ENCODE measurements around the gene EOLA1.
A peak's percentile ranks its signal among the peaks of the same experiment; 100 is the strongest.
"Not testable (repeated sequence)": the region's sequence is repeated elsewhere in the genome, so short reads cannot be mapped to it uniquely, and the experiment has no call there.

The EOLA1 gene

GRCh38 chrX:149568701-149569296, 28.0 kb downstream of the EOLA1 start:
- no peak for DNase-seq (ENCODE audit: low spot score in 2 of 2)
- Histone ChIP-seq H3K27me3 (ENCODE audit: low read depth) (no peaks in the 10 kb centered on the region), H3K4me1 (peaks cover 16% of the 10 kb centered on the region), H3K36me3 (replicated peaks) (no peaks in the 10 kb centered on the region), H3K9me3 (no peaks in the 10 kb centered on the region), H3K4me3 (no peak overlapping the region)
- in situ Hi-C loops (cut with MboI; ENCODE audit: low sequenced_read_pairs) = no loop called here

DNA sequence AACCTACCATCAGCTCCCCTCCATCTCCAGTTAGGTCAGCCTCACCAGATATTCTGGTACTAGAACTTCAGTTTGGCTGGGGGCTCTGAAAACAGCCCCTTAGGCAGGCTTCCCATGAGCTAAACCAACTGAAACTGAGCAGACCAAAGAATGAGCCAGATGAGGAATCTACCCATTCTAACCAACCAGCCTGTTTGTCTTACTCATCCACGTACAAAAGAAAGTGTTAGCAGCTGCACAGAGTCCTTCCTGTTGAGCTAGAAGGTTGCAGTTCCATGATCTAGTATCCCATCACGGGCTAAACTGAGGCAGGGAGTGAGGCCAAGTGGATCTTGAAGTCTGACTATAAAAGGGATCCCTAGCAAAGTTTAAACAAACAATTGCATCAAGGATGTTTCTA, 29.0 kb downstream of the EOLA1 start:
- in situ Hi-C loops (cut with MboI; ENCODE audit: low sequenced_read_pairs) = no loop called here
- no peak overlapping the region for H3K4me3 ChIP-seq
- H3K4me1 ChIP-seq = peaks cover 16% of the 10 kb centered on the region
- no peaks in the 10 kb centered on the region for H3K27me3 ChIP-seq (ENCODE audit: low read depth)
- H3K36me3 ChIP-seq (replicated peaks) = no peaks in the 10 kb centered on the region
- no peaks in the 10 kb centered on the region for H3K9me3 ChIP-seq
- DNase-seq (ENCODE audit: low spot score in 2 of 2) = no peak

- H3K4me1 ChIP-seq = peaks cover 16% of the 10 kb centered on the region
- H3K9me3 ChIP-seq = no peaks in the 10 kb centered on the region
- in situ Hi-C loops (cut with MboI; ENCODE audit: low sequenced_read_pairs) = no loop called here
- no peak for DNase-seq (ENCODE audit: low spot score in 2 of 2)
- H3K36me3 ChIP-seq (replicated peaks) = no peaks in the 10 kb centered on the region
- H3K27me3 ChIP-seq (ENCODE audit: low read depth) = no peaks in the 10 kb centered on the region
- no peak overlapping the region for H3K4me3 ChIP-seq
Measured at GRCh38 chrX:149570668-149571067, 29.9 kb downstream of the EOLA1 start.

DNA sequence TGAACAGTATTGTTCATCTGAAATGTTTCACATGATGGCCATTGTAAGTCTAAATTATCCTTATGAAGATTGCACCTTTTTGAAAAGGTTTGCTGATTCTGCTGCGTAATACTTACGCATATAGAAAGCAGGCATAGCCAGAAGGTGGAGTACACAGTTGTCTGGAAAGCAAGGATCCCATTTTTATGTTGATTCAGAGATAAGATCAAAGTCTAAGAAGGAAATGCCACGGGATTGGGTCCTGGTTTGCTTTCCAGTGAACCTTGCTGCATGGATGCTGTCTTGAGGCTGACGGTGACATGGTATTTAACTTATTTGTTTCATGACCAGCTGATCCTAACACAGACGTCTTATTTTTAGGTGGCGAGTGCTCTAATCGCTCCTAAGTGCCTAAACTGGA, 31.0 kb downstream of the EOLA1 start:
- peak; percentile 28 to 70 for DNase-seq (ENCODE audit: low spot score in 2 of 2)
- Histone ChIP-seq H3K4me1 (peaks cover 16% of the 10 kb centered on the region), H3K36me3 (replicated peaks) (no peaks in the 10 kb centered on the region), H3K4me3 (no peak overlapping the region), H3K27me3 (ENCODE audit: low read depth) (no peaks in the 10 kb centered on the region), H3K9me3 (no peaks in the 10 kb centered on the region)
- in situ Hi-C loops (cut with MboI; ENCODE audit: low sequenced_read_pairs) = no loop called here

DNA sequence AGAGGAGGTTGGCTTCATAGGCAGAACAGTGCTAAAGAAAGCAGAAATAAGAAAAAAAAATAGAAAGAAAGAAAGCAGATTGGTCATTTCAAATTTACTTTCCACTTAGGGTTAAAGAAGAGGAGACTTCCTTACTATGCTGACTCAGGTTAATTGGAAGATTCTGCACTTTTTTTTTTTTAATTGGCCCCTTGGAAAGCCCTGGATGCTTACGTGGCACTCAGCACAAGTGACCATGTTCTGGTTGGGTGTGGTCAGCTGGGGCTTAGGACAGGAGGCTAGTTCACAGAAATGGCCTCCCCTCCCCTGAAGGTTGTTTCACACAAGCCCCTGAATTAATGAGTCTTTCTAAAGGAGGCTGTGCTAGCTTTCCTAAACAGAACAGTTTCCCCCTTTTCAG, 31.9 kb downstream of the EOLA1 start:
- H3K27me3 ChIP-seq (ENCODE audit: low read depth) = no peaks in the 10 kb centered on the region
- no peaks in the 10 kb centered on the region for H3K9me3 ChIP-seq
- H3K36me3 ChIP-seq (replicated peaks) = no peaks in the 10 kb centered on the region
- H3K4me1 ChIP-seq = peaks cover 16% of the 10 kb centered on the region
- H3K4me3 ChIP-seq = no peak overlapping the region
- in situ Hi-C loops (cut with MboI; ENCODE audit: low sequenced_read_pairs) = no loop called here
- DNase-seq (ENCODE audit: low spot score in 2 of 2) = no peak

- H3K4me3 ChIP-seq; H3K36me3 ChIP-seq (replicated peaks); in situ Hi-C loops (cut with MboI; ENCODE audit: low sequenced_read_pairs); DNase-seq (ENCODE audit: low spot score in 2 of 2); H3K27me3 ChIP-seq (ENCODE audit: low read depth); H3K9me3 ChIP-seq: not testable (repeated sequence)
- peaks cover 16% of the 10 kb centered on the region for H3K4me1 ChIP-seq
Measured at GRCh38 chrX:149573456-149573855, 32.6 kb downstream of the EOLA1 start.

DNA sequence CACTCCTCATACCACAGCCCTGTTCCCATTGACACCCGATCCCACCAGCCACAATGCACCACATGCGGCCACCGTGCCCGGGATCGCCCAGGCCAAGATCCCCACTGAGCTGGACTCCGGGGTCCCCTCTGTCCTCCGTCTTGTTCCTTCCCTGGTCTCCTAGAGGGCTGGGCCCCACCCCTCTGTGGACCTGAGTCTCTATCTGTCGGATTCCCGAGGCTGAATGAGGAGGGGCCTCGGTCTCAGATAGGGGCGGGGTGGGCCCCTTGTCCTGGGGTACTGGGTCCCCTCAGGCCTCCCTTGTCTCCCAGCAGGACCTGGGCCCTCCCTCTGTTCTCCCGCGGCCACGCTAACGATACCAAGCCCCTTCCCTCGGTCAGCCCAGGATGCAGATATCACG, 44.8 kb downstream of the EOLA1 start:
- in situ Hi-C loops (cut with MboI; ENCODE audit: low sequenced_read_pairs) = not testable (repeated sequence)

GRCh38 chrX:149587359-149587758, 46.5 kb downstream of the EOLA1 start, which contains the start of gene MAGEA9B:
MAGEA9B (minus strand) TSS chrX:149587459; CDS start chrX:149583179, 4,280 bp downstream.
- DNase-seq (ENCODE audit: low spot score in 2 of 2); H3K27me3 ChIP-seq (ENCODE audit: low read depth); in situ Hi-C loops (cut with MboI; ENCODE audit: low sequenced_read_pairs); H3K36me3 ChIP-seq (replicated peaks); H3K4me1 ChIP-seq; H3K9me3 ChIP-seq; H3K4me3 ChIP-seq: not testable (repeated sequence)

More for the DNA sequence above, 44.8 kb downstream of the EOLA1 start:
- not testable (repeated sequence) for H3K27me3 ChIP-seq (ENCODE audit: low read depth); H3K4me3 ChIP-seq; DNase-seq (ENCODE audit: low spot score in 2 of 2); H3K9me3 ChIP-seq; H3K4me1 ChIP-seq; H3K36me3 ChIP-seq (replicated peaks)

- DNase-seq (ENCODE audit: low spot score in 2 of 2); in situ Hi-C loops (cut with MboI; ENCODE audit: low sequenced_read_pairs); H3K4me1 ChIP-seq; H3K4me3 ChIP-seq; H3K27me3 ChIP-seq (ENCODE audit: low read depth); H3K9me3 ChIP-seq; H3K36me3 ChIP-seq (replicated peaks): not testable (repeated sequence)
Measured at GRCh38 chrX:149590993-149591392, 50.2 kb downstream of the EOLA1 start.

DNA sequence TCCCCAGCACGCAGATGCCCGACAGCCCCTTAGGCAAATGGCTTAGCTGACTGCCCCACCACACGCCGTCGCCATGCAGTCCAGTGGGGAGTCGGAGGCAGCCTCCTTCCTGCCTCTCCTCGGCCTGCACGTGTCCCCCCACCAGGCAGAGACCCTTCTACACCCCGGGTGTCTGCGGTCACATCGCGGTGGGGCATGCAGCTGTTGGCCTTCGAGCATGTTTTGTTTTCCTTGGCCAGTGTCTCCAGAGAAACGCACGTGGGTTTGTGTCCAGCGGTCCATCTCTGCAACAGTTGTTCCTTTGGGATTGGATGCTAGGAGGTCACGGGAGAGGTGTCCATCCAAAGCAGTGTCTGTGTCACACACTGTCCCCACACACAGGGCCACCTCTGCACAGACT, 54.4 kb downstream of the EOLA1 start, which contains the start of gene HSFX2:
Gene HSFX2, minus strand, starts transcription at position 101 of the 400 bp plus-strand sequence. CDS start 614 bp downstream, outside the sequence.
- H3K9me3 ChIP-seq; H3K4me3 ChIP-seq; in situ Hi-C loops (cut with MboI; ENCODE audit: low sequenced_read_pairs); H3K36me3 ChIP-seq (replicated peaks); H3K4me1 ChIP-seq; H3K27me3 ChIP-seq (ENCODE audit: low read depth); DNase-seq (ENCODE audit: low spot score in 2 of 2): not testable (repeated sequence)

- in situ Hi-C loops (cut with MboI; ENCODE audit: low sequenced_read_pairs); H3K27me3 ChIP-seq (ENCODE audit: low read depth); H3K4me1 ChIP-seq; H3K36me3 ChIP-seq (replicated peaks); DNase-seq (ENCODE audit: low spot score in 2 of 2); H3K9me3 ChIP-seq; H3K4me3 ChIP-seq: not testable (repeated sequence)
Measured at GRCh38 chrX:149595943-149596342, 55.1 kb downstream of the EOLA1 start.
